Endodermal cell (in vitro differentiated cells): ENCODE data around the gene GPR135. TPM values are rescaled to one million over a fixed set of nuclear protein-coding genes. Genes with fewer than 3 reads are reported as not detected.
A peak's percentile ranks its signal among the peaks of the same experiment; 100 is the strongest.

ENCODE experiments used
- DNase-seq: peaks from one replicate; pipeline ENCODE4 v3.0.0-alpha.2; 2017
- H3K27ac ChIP-seq: 2 replicates; pipeline ENCODE4 v1.5.1; 2013; ENCODE audit warnings: mild to moderate bottlenecking, low read depth, low read length, moderate library complexity
- H3K27me3 ChIP-seq: 2 replicates; pipeline ENCODE4 v1.6.1; 2013; ENCODE audit warnings: mild to moderate bottlenecking, low read length, moderate library complexity; ENCODE audit not compliant: insufficient read depth, control insufficient read depth, poor library complexity, severe bottlenecking
- H3K36me3 ChIP-seq: 2 replicates; pipeline ENCODE4 v1.7.0; 2013; ENCODE audit warnings: mild to moderate bottlenecking, low read length, moderate library complexity; ENCODE audit not compliant: control insufficient read depth, insufficient read depth
- H3K4me1 ChIP-seq: one replicate; pipeline ENCODE4 v1.7.0; 2013; ENCODE audit warnings: low read length; ENCODE audit not compliant: control insufficient read depth, insufficient read depth
- H3K4me3 ChIP-seq: 2 replicates; pipeline ENCODE4 v1.5.1; 2013; ENCODE audit warnings: mild to moderate bottlenecking, low read length, moderate library complexity
- H3K9ac ChIP-seq: 2 replicates; pipeline ENCODE4 v1.6.1; 2013; ENCODE audit warnings: mild to moderate bottlenecking, low read length, moderate library complexity; ENCODE audit not compliant: poor library complexity, severe bottlenecking; ENCODE audit errors: extremely low read depth
- H3K9me3 ChIP-seq: 2 replicates; pipeline ENCODE4 v1.6.1; 2013; ENCODE audit warnings: mild to moderate bottlenecking, low read length, moderate library complexity; ENCODE audit not compliant: control insufficient read depth
- H3K27ac Mint-ChIP-seq: 2 replicates; pipeline ENCODE4 v1.8.0; 2020; ENCODE audit warnings: mixed read lengths
- H3K27me3 Mint-ChIP-seq: 2 replicates; pipeline ENCODE4 v1.8.0; 2021; ENCODE audit warnings: mild to moderate bottlenecking, mixed read lengths; ENCODE audit not compliant: insufficient read depth
- H3K36me3 Mint-ChIP-seq: 2 replicates; pipeline ENCODE4 v1.8.0; 2020; ENCODE audit warnings: low read depth, mixed read lengths
- H3K4me1 Mint-ChIP-seq: 2 replicates; pipeline ENCODE4 v1.8.0; 2020; ENCODE audit warnings: mixed read lengths
- H3K4me3 Mint-ChIP-seq: 2 replicates; pipeline ENCODE4 v1.8.0; 2020; ENCODE audit warnings: mild to moderate bottlenecking, moderate library complexity, mixed read lengths
- H3K9me3 Mint-ChIP-seq: 2 replicates; pipeline ENCODE4 v1.8.0; 2020; ENCODE audit warnings: mild to moderate bottlenecking, mixed read lengths
- CTCF ChIP-seq: fragments of 200-600 bp; sonication (generic); conservative IDR thresholded peaks from 2 replicates; pipeline ENCODE4 v1.5.0; 2021; ENCODE audit warnings: antibody characterized with exemption, mild to moderate bottlenecking
- WGBS, 2 experiments: methylation state at CpG; one replicate each; pipeline versions ENCODE4 v1.1.5 to v1.1.7; 2013; ENCODE audit warnings: missing lambda C conversion rate in 2 of 2, mixed read lengths in 1 of 2; ENCODE audit not compliant: insufficient coverage in 1 of 2, insufficient read length in 1 of 2; 5-methylcytosine and 5-hydroxymethylcytosine counted together
- total RNA-seq, 2 donors: library from RNA; stranded (reverse); fragmentation: NEBNext Ultra II Directional in 1 of 2; extraction: Animal tissue kit (Norgen Biotek cat#: 25700) in 1 of 2; gene quantifications; 2 replicates in 1 of 2; 3 replicates in 1 of 2; pipeline ENCODE4 v1.2.1, GENCODE V29; 2021

GPR135 gene
- total RNA-seq, 2 donors from 2014 or later: 4.1 to 4.5 TPM

- no peak overlapping the region for H3K27ac ChIP-seq
- peaks cover 3% of the 10 kb centered on the region for H3K4me1 ChIP-seq
- H3K27me3 Mint-ChIP-seq: peaks cover 18% of the 10 kb centered on the region
- H3K27me3 ChIP-seq: peaks cover 19% of the 10 kb centered on the region
- H3K36me3 Mint-ChIP-seq: peaks cover 23% of the 10 kb centered on the region
- no peak for TF ChIP-seq CTCF
- H3K36me3 ChIP-seq: peaks cover 16% of the 10 kb centered on the region
- no peaks in the 10 kb centered on the region for H3K9me3 Mint-ChIP-seq
- H3K9ac ChIP-seq: no peak overlapping the region
- H3K4me3 ChIP-seq: peak overlapping the region; percentile 67
- 3% methylated on average over 38 to 105 of the region's 105 CpGs for WGBS, 2 experiments
- H3K4me1 Mint-ChIP-seq: peaks cover 7% of the 10 kb centered on the region
- no peak overlapping the region for H3K27ac Mint-ChIP-seq
- H3K9me3 ChIP-seq: no peaks in the 10 kb centered on the region
- H3K4me3 Mint-ChIP-seq: peak overlapping the region; percentile 64
- DNase-seq: peak; percentile 91
Measured at GRCh38 chr14:59464486-59465315, 479 bp downstream of the GPR135 start.

- Histone ChIP-seq H3K4me1 (peaks cover 3% of the 10 kb centered on the region), H3K36me3 (peaks cover 16% of the 10 kb centered on the region), H3K9ac (no peak overlapping the region), H3K27ac (no peak overlapping the region), H3K27me3 (peaks cover 19% of the 10 kb centered on the region), H3K4me3 (peak overlapping the region; percentile 67), H3K9me3 (no peaks in the 10 kb centered on the region)
- H3K9me3 Mint-ChIP-seq: no peaks in the 10 kb centered on the region
- peaks cover 23% of the 10 kb centered on the region for H3K36me3 Mint-ChIP-seq
- 56 to 81% methylated on average over 40 to 60 of the region's 60 CpGs for WGBS, 2 experiments
- H3K4me3 Mint-ChIP-seq: peak overlapping the region; percentile 64
- peaks cover 7% of the 10 kb centered on the region for H3K4me1 Mint-ChIP-seq
- H3K27ac Mint-ChIP-seq: no peak overlapping the region
- no peak for TF ChIP-seq CTCF
- H3K27me3 Mint-ChIP-seq: peaks cover 18% of the 10 kb centered on the region
- peak; percentile 76 for DNase-seq
Measured at GRCh38 chr14:59463787-59464485, 1.2 kb downstream of the GPR135 start.

- H3K27me3 ChIP-seq: peaks cover 19% of the 10 kb centered on the region
- H3K36me3 ChIP-seq: peaks cover 21% of the 10 kb centered on the region
Measured at GRCh38 chr14:59461891-59462290, 3.3 kb downstream of the GPR135 start.

More at GRCh38 chr14:59461891-59462290, 3.3 kb downstream of the GPR135 start:
- no peak for DNase-seq
- peaks cover 36% of the 10 kb centered on the region for H3K36me3 Mint-ChIP-seq
- no peak overlapping the region for H3K4me3 Mint-ChIP-seq
- no peak overlapping the region for H3K27ac ChIP-seq
- peaks cover 7% of the 10 kb centered on the region for H3K4me1 ChIP-seq
- no peak for TF ChIP-seq CTCF
- H3K9me3 Mint-ChIP-seq: peaks cover 11% of the 10 kb centered on the region
- peaks cover 18% of the 10 kb centered on the region for H3K27me3 Mint-ChIP-seq
- no peak overlapping the region for H3K9ac ChIP-seq
- H3K9me3 ChIP-seq: peaks cover 13% of the 10 kb centered on the region
- no peak overlapping the region for H3K4me3 ChIP-seq
- no peak overlapping the region for H3K27ac Mint-ChIP-seq
- WGBS, 2 experiments: 80% methylated on average over 1 of the region's 1 CpG; no CpG with 5 or more reads in 1 of the 2 experiments
- H3K4me1 Mint-ChIP-seq: peaks cover 24% of the 10 kb centered on the region
